GM18499 (cell line): ENCODE measurements around the gene TRIP13.

ENCODE experiments used
- ATAC-seq: cut with Tn5 transposase; IDR thresholded peaks from one replicate; pipeline ENCODE4 v1.9.1; 2021; ENCODE audit warnings: moderate number of reproducible peaks; ENCODE audit not compliant: insufficient read depth, unreplicated experiment

TRIP13 gene

DNA sequence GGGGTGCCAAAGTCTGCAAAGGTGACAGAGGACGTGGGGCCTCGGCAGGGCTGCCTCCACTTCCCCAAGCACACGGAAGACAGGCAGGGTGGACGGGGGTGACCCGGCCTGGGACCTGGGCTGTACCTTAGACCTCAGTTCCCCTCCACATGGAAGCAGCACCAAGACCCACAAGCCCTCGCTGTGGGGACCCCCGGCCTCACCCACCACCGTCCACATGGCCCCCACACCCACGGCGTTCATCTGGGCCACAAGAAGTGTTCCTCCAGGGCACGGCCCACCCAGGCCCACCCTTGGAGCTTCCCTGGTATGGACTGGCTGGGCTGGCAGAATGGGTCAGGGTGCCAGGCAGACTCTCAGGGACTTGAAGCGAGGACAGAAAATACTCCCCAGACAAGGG is 70.1 kb downstream of the TRIP13 start:
- ATAC-seq, result no peak

DNA sequence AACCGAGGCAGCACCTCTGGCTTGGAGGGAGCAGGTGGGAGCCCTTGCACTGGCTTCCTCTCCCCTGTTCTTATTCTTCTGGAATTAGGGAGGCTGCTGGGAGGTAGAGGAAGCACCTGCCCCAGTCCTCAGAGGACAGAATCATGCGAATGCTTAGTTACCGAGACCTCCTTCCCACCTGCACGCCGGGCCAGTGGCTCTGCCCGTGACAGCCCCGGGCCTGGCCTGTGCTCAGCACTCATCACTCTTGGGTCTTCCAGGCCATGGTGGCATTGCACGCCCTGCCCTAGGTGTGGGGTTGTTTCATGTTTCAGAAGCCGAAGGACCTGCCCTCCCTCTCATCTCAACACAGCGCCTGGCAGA is 70.6 kb downstream of the TRIP13 start:
- no peak for ATAC-seq

DNA sequence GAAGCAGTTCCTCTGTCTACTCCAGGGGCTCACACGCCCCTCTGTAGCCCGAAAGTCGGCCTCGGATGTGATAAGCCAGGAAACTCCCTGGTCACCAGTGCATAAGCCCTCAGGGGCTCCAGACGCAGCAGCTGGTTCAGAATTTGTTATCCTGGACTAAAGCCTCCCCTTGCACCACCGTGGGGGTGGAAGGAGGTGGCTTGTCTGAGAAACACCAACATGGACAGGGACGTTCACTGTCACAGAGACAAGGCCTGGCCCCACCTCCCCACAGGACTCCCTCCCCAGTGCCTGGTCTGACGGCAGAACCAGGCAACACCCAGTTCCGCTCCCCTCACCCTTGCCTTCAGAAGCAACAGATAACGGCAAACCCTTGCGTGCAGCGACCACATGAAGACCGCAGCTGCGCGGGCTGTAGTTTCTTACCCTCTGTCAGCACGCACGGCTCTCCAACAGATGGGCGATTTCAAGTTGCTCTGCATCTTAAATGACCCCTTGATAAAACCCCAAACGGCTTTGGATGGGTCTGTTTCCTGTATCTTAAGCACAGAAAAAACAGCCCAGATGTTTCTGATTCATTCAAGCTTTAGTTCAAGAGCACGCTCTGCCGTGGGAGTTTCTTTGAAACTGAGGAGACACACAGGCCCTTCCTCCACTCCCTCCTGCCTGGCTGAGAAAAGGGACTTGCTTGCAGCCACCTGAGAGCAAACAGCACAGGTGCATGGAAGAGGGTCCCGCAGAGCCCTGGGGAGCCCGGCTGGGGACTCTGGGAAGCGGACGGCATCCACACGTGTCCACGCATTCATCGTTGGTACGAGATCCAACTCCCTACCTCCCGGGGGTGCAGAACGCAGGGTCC is 71.2 kb downstream of the TRIP13 start:
- no peak for ATAC-seq

DNA sequence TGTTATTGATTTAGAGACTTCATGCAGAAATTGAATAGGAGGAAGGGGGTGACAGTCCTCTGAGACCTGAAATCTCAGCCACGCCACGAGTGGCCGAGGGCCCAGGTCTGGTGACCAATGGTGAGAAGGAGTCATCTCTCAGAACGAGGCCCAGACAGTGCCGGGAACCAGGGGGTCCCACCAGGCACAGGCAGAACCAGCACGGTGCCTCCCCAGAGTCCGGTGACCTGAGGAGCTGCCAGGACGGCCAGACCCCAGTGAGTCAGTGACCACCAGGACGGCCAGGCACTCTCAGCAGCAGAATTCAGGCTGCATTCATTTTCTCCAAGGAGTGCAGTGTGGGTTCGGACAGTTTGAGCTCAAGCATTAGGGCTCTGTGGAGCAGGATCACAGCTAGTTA is 72.1 kb downstream of the TRIP13 start:
- ATAC-seq, result no peak

DNA sequence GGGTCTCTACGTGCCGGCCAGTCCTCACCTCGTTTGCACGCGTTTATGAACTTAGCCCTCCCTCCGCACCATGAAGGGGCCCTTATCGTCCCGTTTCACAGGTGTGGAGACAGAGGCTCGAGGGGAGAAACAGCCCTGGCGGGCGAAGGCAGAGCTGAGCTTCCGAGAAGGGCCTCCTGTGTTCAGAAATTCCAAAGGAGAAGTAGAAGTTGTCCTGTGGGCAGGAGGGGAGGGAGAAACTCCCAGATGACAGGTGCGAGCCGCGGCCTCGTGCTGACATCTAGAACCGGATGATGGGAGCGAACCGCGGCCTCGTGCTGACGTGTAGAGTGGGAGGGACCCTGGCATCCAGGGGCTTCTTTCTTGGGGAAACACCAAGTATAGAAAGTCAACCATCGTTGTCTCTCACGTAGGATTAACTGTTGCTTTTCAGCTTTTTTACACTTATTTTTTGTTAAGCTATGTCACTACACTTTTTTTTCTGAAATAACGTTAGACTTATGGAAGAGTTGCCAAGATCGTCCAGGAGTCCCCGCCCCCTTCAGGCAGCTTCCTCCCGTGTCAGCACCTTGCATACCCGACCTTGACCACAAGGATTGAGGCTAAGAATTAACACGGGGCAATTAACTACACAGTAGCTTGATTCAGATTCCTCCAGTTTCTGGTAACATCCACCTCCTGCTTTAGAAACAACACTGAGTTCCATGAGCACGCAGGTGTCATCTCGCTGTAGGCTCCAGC is 73.1 kb downstream of the TRIP13 start:
- no peak for ATAC-seq

DNA sequence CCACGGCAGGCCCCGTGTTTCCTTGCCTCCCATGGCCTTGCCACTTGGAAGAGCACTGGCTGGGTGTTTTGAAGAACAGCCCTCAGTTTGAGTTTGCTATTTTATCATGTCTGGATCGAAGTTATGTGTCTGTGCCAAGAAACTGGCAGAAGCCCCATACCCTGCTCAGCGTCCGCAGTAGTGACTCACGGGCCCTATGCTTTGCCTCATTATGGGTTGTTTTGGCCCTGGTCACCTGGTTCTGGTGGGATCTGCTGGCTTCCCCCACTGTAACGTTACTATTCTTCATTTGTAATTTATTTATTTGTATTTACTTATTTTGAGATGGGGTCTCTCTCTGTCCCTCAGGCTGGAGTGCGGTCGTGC is 73.6 kb downstream of the TRIP13 start:
- ATAC-seq, result no peak

DNA sequence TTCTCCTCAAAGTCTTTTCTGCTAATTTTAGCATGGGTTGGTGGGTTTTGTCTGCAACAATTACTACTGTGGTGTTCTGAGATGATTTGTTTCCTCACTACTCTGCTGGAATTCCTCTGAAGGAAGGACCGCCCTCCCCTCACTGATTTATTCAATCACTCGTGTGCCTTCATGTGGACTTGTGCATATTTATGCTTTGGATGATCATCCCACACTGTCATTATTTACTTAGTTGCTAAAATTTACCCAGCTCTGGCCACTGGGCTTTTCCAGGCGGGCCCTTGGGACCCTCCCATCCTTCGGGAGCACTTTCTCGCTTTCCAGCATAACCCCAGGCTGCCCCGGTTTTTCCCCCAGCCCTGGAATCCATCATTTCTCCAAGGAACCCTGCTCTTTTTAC is 74.3 kb downstream of the TRIP13 start:
- no peak for ATAC-seq
